Iris pigment epithelial cell (primary cell): Measurements from ENCODE around the gene ZDHHC18.
"Not testable (repeated sequence)": the region's sequence is repeated elsewhere in the genome, so short reads cannot be mapped to it uniquely, and the experiment has no call there.

Source experiments
- DNase-seq: peaks from one replicate; pipeline ENCODE4 v3.0.0-alpha.2; 2011; ENCODE audit warnings: low read depth

Gene ZDHHC18

GRCh38 chr1:26791148-26791547, 35.3 kb upstream of the ZDHHC18 start:
- no peak for DNase-seq

- no peak for DNase-seq
These were observed 34.9 kb upstream of the ZDHHC18 start for GRCh38 chr1:26791626-26792025.

DNA sequence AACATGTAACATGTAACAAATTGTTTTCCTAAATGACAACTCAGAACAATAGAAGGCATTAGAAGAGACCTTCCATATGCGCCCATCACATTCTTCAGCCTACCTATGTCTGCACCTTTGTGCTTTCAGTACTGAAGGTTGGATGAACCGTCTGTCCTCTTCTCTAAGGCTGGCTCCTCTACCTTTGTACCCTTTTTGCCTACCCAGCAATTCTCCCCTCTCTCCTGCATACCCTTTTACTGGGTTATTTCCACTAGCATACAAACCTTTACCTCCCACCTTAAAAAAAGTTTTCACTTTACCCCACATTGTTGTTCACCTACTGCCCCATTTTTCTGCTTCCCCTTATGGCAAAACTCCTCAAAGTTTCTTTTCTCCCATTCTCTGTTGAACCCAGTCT, 33.6 kb upstream of the ZDHHC18 start:
- no peak for DNase-seq

DNA sequence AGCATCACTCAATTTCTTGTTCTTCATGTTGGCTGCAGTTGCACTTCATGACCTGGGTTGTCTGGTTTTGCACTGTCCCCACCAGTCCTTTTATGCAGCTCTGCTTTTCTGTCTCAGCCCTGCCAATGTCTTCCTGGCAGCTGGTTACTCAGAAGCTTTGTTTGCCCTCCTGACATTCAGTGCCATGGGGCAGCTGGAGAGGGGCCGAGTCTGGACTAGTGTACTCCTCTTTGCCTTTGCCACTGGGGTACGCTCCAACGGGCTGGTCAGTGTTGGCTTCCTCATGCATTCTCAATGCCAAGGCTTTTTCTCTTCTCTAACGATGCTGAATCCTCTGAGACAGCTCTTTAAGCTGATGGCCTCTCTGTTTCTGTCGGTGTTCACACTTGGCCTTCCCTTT, 32.1 kb upstream of the ZDHHC18 start:
- DNase-seq = no peak

DNA sequence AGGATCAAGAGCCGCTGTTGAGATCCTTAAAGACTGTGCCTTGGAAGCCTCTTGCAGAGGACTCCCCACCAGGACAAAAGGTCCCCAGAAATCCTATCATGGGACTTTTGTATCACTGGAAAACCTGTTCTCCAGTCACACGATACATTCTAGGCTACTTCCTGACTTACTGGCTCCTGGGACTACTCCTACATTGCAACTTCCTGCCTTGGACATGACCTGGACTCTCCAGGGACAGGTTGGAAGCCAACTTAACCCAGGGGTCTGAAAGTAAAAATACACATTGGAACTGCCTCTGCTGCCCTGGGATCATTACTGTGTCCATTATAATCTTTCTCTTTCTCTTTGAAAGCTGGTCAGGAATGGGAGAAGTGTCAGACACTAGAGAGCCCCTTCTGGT, 28.9 kb upstream of the ZDHHC18 start:
- no peak for DNase-seq

DNA sequence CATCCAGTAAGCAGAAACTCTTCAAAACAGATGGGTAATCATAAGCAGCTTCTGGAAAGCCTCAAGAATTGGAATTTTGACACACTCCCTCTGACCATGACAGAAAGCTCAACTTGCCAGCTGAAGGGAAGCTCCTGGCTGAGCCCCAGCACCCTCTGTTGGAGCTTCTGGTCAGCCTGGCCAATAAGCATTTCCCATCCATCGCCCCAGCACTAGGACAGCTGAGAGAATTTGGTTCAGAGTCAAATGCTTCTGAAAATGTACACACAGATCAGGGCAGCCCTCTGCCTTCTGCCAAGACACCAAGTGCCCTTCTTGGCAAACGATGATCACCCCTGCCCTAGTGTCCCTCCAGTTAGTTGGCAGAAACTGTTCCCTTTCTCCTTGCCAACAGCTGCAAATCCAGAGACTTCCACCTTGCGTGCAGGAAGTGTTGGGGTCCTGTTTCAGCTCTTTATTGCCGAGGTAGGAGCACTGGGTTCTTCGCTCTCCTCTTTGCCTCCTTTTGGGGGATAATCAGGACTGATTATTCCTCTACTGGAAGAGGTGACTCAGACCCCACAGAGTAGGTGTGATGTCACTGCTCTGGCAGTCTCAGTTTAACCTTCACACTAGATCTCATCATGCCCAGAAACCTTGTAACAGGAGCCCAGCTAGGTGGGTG, 26.9 kb upstream of the ZDHHC18 start:
- peak; percentile 83 for DNase-seq

DNA sequence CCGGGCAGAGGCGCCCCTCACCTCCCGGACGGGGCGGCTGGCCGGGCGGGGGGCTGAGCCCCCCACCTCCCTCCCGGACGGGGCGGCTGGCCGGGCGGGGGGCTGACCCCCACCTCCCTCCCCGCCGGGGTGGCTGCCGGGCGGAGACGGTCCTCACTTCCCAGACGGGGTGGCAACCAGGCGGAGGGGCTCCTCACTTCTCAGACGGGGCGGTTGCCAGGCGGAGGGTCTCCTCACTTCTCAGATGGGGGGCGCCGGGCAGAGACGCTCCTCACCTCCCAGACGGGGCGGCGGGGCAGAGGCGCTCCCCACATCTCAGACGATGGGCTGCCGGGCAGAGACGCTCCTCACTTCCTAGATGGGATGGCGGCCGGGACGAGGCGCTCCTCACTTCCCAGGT, 22.6 kb upstream of the ZDHHC18 start:
- DNase-seq = not testable (repeated sequence)

GRCh38 chr1:26810105-26810504, 16.4 kb upstream of the ZDHHC18 start:
- DNase-seq = peak; percentile 57

GRCh38 chr1:26811057-26811456, 15.4 kb upstream of the ZDHHC18 start:
- DNase-seq = no peak

GRCh38 chr1:26811708-26812107, 14.8 kb upstream of the ZDHHC18 start:
- DNase-seq = no peak

GRCh38 chr1:26814377-26814776, 12.1 kb upstream of the ZDHHC18 start:
- no peak for DNase-seq

- no peak for DNase-seq
These were observed 11.6 kb upstream of the ZDHHC18 start for GRCh38 chr1:26814893-26815292.

DNA sequence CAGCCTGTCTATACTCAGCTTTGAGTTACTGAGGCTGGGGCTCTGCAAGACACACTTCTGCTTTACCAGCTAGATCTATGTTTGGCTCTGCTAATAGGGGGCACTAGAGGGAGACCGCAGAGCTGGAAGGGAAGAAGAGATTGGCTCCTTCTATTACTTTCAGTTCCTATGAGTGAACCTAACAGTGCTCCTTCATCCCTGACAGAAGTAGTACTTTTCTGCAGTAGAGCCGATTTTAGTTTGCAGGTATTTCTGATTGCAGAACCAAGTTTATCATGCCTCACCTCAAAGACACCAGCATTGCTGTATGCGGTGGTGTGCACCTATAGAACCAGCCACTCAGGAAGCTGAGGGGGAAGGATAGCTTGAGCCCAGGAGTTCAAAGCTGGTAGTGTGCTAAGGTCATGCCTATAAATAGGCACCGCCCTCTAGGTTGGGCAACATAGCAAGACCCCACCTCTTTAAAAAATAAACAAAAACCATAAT, 5.7 kb upstream of the ZDHHC18 start:
- no peak for DNase-seq

DNA sequence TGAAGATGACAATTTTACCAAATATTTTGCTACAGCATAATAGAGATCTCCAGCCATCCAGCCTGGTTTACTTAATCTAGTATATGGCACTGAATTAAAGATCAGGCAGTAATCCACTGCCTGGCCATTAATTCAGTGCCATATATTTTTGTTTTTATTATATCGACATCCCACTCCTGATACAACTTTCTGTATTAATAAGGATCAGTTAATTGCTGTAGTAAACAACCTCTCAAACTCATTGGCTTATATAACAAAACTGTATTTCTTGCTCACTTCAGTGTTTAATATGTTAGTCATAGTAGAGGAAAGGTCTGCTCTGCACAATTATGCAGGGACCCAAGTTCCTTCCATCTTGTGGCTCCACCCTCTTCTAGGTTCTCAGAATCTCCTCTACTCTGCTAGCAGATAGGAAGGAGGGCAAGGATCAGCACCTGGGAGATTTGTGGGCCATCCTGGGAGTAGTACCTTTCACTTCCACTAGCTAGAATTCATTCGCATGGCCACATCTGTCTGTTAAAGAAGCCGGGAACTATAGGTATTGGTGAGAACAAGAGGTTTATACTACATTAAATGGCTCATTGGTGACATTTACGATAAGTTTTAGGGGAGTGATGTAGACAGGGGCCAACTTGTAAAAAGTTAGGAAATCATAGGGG, 3.6 kb upstream of the ZDHHC18 start:
- no peak for DNase-seq

- no peak for DNase-seq
These were observed 1.8 kb upstream of the ZDHHC18 start for GRCh38 chr1:26824731-26825130.

DNA sequence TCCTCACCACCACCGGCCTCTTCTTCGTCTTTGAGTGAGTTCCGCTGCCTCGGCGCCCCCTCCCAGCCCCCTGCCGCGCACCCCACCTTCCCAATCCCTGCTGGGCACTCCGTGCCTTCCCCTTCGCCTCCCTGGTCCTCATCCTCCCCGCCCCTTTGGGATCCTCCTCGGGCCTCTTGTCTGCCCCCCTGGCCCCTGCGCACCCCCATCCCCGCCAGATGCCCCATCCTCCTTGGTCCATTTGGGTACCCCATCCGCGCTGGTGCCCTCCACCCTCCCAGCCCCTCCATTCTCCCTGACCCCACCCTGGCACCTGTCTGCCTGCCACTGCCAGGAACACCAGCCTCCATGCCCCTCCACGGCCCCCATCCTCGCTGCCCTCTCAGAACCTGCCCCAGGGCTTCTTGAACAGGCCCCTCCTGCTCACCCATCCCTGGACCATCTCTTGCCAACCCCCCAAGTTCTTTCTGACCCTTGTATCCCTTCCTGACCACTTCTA, 667 bp downstream of the ZDHHC18 start:
- no peak for DNase-seq

DNA sequence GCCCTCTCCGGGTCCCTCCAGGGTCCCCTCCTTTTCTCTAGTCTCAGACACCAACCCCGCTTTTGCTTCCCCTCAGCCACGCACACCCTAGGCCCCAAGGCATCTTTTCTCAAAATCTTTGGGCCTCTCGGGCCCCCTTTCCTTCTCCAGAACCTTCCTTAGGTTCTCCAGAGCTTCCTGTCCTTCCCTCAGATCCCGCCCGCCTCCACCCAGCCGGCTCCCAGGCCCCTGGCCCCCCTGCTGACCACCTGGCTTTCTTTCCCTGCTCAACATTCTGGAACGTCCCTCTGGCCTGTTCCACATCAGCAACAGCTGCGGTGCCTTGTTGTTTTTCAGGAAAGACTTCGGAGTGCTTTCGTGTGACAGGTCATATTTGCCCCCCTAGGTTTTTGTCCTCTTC, 1.2 kb downstream of the ZDHHC18 start:
- no peak for DNase-seq

- DNase-seq = no peak
These were observed 2.0 kb downstream of the ZDHHC18 start for GRCh38 chr1:26828411-26828991.

GRCh38 chr1:26829184-26829911, 2.9 kb downstream of the ZDHHC18 start:
- no peak for DNase-seq

DNA sequence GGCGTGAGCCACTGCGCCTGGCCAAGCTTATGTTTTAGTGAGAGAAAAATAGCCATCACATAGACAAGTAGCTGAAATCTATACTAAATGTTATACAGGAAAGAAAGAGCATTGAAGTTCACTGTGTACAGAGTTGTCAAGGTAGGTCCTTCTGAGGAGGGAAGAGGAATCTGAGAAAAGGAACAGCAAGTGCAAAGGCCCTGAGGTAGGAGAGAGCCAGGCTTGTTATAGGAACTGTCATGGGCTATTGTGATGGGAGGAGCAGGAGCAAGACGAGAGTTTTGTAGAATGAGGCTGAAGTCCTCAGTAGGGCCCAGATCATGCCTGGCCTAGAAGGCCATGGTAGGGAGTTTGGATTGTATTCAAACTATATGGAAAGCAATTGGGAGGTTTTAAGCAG, 4.6 kb downstream of the ZDHHC18 start:
- no peak for DNase-seq

DNA sequence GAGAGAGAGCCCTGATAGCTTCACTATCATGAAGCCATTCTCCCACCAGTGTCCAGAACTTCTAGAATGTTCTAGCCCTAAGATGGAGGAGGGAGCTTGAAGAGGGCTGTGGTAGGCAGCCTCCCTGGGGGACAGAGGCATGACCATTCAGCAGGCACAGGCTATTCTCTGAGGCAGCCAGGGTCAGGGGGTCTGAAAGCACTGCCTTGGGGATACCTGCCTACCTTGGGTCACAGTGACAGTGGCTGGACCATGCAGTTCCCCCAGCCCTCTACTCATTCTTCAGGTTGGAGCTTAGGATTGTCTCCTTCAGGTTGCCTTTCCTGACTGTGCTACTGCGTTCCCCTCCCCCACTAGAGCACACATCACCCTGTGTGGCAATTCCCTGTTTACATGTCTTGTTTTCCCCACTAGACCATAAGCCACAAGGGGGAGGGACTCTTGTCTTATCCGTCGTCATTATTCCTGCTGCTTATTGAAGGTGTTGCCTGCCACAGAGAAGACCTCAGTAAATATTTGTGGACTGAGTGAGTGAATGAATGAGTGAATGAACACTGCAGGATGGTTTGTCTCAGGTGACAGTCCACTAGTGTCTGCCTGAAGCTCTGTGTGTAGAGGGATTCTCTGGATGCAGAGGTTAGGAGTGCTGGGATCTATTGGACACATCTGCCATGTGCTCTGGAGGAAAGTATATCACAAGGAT, 5.2 kb downstream of the ZDHHC18 start:
- DNase-seq = peak; percentile 44
